Glutamatergic neuron (in vitro differentiated cells): ENCODE data around the gene PITHD1. TPM values are rescaled to one million over a fixed set of nuclear protein-coding genes. Genes with fewer than 3 reads are reported as not detected.
"Not testable (repeated sequence)": the region's sequence is repeated elsewhere in the genome, so short reads cannot be mapped to it uniquely, and the experiment has no call there.

ENCODE experiments used
- DNase-seq: peaks from one replicate; pipeline ENCODE4 v3.0.0; 2022
- H3K27ac Mint-ChIP-seq: one replicate; pipeline ENCODE4 v1.8.0; 2020; ENCODE audit warnings: mild to moderate bottlenecking, mixed read lengths, inconsistent platforms; ENCODE audit not compliant: unreplicated experiment
- H3K27me3 Mint-ChIP-seq: one replicate; pipeline ENCODE4 v1.8.0; 2020; ENCODE audit warnings: mild to moderate bottlenecking, moderate library complexity, mixed read lengths, inconsistent platforms; ENCODE audit not compliant: unreplicated experiment
- H3K36me3 Mint-ChIP-seq: one replicate; pipeline ENCODE4 v1.8.0; 2020; ENCODE audit warnings: mild to moderate bottlenecking, mixed read lengths, inconsistent platforms; ENCODE audit not compliant: unreplicated experiment
- H3K4me1 Mint-ChIP-seq: one replicate; pipeline ENCODE4 v1.8.0; 2020; ENCODE audit warnings: mild to moderate bottlenecking, low read depth, mixed read lengths, inconsistent platforms; ENCODE audit not compliant: unreplicated experiment
- H3K4me3 Mint-ChIP-seq: one replicate; pipeline ENCODE4 v1.8.0; 2020; ENCODE audit warnings: mild to moderate bottlenecking, mixed read lengths, inconsistent platforms; ENCODE audit not compliant: unreplicated experiment
- H3K9me3 Mint-ChIP-seq: one replicate; pipeline ENCODE4 v1.8.0; 2020; ENCODE audit warnings: mild to moderate bottlenecking, moderate library complexity, mixed read lengths, inconsistent platforms; ENCODE audit not compliant: unreplicated experiment
- total RNA-seq: library from RNA; stranded (reverse); fragmentation: NEBNext Ultra II Directional; extraction: Animal tissue kit (Norgen Biotek cat#: 25700); gene quantifications from one replicate; pipeline ENCODE4 v1.2.1, GENCODE V29; 2021; ENCODE audit not compliant: unreplicated experiment
- TF ChIP-seq, protein P1 (sequence below): fragments of 200-600 bp; sonication (generic); IDR thresholded peaks from one replicate; pipeline ENCODE4 v1.5.0; 2021; ENCODE audit not compliant: partially characterized antibody, unreplicated experiment

PITHD1 gene
- total RNA-seq, 1 donor from 2014 or later = 35.0 TPM

DNA sequence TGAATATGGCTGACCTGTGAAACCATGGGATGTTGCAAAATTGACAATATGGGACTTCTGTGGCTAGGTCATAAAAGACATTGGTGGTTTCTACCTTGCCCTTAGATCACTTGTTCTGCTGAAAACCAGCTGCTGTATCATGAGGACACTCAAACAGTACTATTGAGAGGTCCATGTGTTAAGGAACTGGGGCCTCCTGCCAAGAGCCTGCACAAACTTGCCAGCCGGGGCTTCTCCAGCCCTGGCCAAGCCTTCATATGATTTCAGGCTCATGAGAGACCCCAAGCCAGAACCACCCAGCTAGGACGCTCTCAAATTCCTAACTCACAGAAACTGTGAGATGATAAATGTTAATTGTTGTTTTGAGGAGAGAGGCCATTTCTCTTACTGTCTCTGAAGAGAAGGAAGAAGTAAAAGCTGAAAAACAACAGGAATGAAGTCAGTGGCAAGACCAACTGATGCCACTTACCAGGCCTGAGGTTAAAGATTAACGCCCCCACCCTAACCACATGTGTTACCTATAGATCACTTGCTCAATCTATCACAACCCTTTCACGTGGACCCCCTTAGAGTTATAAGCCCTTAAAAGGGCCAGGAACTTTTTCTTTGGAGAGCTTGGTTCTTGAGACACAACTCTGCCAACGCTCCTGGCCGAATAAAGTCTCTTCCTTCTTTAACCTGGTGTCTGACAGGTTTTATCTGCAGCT, 3.9 kb upstream of the PITHD1 start:
- Mint-ChIP-seq H3K27ac (no peak overlapping the region), H3K4me1 (peaks cover 7% of the 10 kb centered on the region), H3K9me3 (peaks cover 2% of the 10 kb centered on the region), H3K36me3 (no peaks in the 10 kb centered on the region), H3K4me3 (no peak overlapping the region), H3K27me3 (no peaks in the 10 kb centered on the region)
- TF ChIP-seq, protein P1, sequence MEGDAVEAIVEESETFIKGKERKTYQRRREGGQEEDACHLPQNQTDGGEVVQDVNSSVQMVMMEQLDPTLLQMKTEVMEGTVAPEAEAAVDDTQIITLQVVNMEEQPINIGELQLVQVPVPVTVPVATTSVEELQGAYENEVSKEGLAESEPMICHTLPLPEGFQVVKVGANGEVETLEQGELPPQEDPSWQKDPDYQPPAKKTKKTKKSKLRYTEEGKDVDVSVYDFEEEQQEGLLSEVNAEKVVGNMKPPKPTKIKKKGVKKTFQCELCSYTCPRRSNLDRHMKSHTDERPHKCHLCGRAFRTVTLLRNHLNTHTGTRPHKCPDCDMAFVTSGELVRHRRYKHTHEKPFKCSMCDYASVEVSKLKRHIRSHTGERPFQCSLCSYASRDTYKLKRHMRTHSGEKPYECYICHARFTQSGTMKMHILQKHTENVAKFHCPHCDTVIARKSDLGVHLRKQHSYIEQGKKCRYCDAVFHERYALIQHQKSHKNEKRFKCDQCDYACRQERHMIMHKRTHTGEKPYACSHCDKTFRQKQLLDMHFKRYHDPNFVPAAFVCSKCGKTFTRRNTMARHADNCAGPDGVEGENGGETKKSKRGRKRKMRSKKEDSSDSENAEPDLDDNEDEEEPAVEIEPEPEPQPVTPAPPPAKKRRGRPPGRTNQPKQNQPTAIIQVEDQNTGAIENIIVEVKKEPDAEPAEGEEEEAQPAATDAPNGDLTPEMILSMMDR = no peak
- no peak for DNase-seq

GRCh38 chr1:23776217-23776616, 2.0 kb upstream of the PITHD1 start:
- H3K4me3 Mint-ChIP-seq = no peak overlapping the region
- H3K27me3 Mint-ChIP-seq = no peaks in the 10 kb centered on the region
- no peak overlapping the region for H3K27ac Mint-ChIP-seq
- no peak for DNase-seq
- no peaks in the 10 kb centered on the region for H3K36me3 Mint-ChIP-seq
- TF ChIP-seq, protein P1 = no peak
- peaks cover 11% of the 10 kb centered on the region for H3K4me1 Mint-ChIP-seq
- H3K9me3 Mint-ChIP-seq = peaks cover 2% of the 10 kb centered on the region

DNA sequence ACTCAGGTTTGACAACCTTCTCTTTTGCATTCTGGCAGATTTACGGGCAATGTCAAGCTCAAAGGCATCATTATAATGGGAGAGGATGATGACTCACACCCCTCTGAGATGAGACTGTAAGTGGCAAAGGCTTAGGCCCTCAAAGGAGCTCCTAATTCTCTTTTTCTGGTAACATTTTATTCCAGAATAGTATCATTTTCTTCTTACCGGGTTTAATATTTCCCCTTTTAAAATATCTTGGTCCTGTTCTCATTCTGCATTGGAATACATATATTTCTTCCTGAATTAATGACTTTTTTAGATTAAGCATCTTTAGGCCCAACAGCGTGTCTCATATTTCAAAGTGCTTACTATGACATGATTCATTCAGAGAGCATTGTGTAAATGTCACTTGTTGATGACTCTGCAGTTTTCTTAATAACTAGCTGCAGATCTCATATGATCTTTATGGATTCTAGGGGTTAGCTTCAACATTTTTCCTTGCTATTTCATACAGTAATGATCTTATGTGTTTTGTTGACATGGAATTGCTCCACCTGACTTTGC, 1.7 kb downstream of the PITHD1 start:
- H3K9me3 Mint-ChIP-seq = peaks cover 2% of the 10 kb centered on the region
- H3K4me1 Mint-ChIP-seq = peaks cover 11% of the 10 kb centered on the region
- TF ChIP-seq, protein P1 = no peak
- DNase-seq = no peak
- no peak overlapping the region for H3K27ac Mint-ChIP-seq
- H3K27me3 Mint-ChIP-seq = no peaks in the 10 kb centered on the region
- H3K36me3 Mint-ChIP-seq = no peaks in the 10 kb centered on the region
- peak overlapping the region; percentile 80 for H3K4me3 Mint-ChIP-seq

- H3K9me3 Mint-ChIP-seq, H3K27me3 Mint-ChIP-seq, DNase-seq, H3K4me1 Mint-ChIP-seq, H3K27ac Mint-ChIP-seq, H3K36me3 Mint-ChIP-seq, H3K4me3 Mint-ChIP-seq: not testable (repeated sequence)
Observed at GRCh38 chr1:23783141-23783540, 4.9 kb downstream of the PITHD1 start.

- Mint-ChIP-seq H3K4me1 (peaks cover 3% of the 10 kb centered on the region), H3K9me3 (no peaks in the 10 kb centered on the region), H3K27ac (no peak overlapping the region), H3K4me3 (no peak overlapping the region), H3K27me3 (peaks cover 2% of the 10 kb centered on the region), H3K36me3 (no peaks in the 10 kb centered on the region)
- DNase-seq = no peak
- TF ChIP-seq, protein P1 = no peak
Observed at GRCh38 chr1:23784846-23785245, 6.6 kb downstream of the PITHD1 start.
